Neuronal stem cell (in vitro differentiated cells): ENCODE results near the gene RPL21.
"Not testable (repeated sequence)": the region's sequence is repeated elsewhere in the genome, so short reads cannot be mapped to it uniquely, and the experiment has no call there.

Experiments
- DNase-seq: peaks from one replicate; pipeline ENCODE4 v3.0.0-alpha.2; 2013; ENCODE audit warnings: low spot score
- H2AFZ ChIP-seq: one replicate; pipeline ENCODE4 v1.6.1; 2013; ENCODE audit warnings: mild to moderate bottlenecking, low read length, inconsistent platforms
- H2AK5ac ChIP-seq: 2 replicates; pipeline ENCODE4 v1.6.1; 2013; ENCODE audit warnings: low read depth, mild to moderate bottlenecking, inconsistent platforms, low read length, moderate library complexity, mixed read lengths
- H2BK120ac ChIP-seq: 2 replicates; pipeline ENCODE4 v1.6.1; 2013; ENCODE audit warnings: low read depth, mild to moderate bottlenecking, inconsistent platforms, low read length, moderate library complexity, mixed read lengths
- H2BK12ac ChIP-seq: one replicate; pipeline ENCODE4 v1.6.1; 2013; ENCODE audit warnings: low read length, inconsistent platforms
- H2BK15ac ChIP-seq: 2 replicates; pipeline ENCODE4 v1.6.1; 2013; ENCODE audit warnings: mild to moderate bottlenecking, low read length, inconsistent platforms, mixed read lengths
- H2BK5ac ChIP-seq: one replicate; pipeline ENCODE4 v1.6.1; 2013; ENCODE audit warnings: inconsistent platforms, mild to moderate bottlenecking, low read length, moderate library complexity
- H3K14ac ChIP-seq: one replicate; pipeline ENCODE4 v1.6.1; 2013; ENCODE audit warnings: low read length, inconsistent platforms
- H3K18ac ChIP-seq: 2 replicates; pipeline ENCODE4 v1.6.1; 2013; ENCODE audit warnings: low read length, inconsistent platforms
- H3K23ac ChIP-seq: 2 replicates; pipeline ENCODE4 v1.6.1; 2013; ENCODE audit warnings: low read depth, mild to moderate bottlenecking, mixed read lengths, low read length, inconsistent platforms; ENCODE audit not compliant: poor library complexity
- H3K27ac ChIP-seq: replicated peaks from 3 replicates; pipeline ENCODE4 v1.5.1; 2013; ENCODE audit warnings: low read length, inconsistent platforms
- H3K27me3 ChIP-seq, 3 experiments: 2 replicates each; pipeline ENCODE4 v1.6.1; 2013; ENCODE audit warnings: low read length in 3 of 3, mild to moderate bottlenecking in 2 of 3, inconsistent platforms in 1 of 3, low read depth in 1 of 3, mixed read lengths in 1 of 3, moderate library complexity in 1 of 3; ENCODE audit not compliant: control insufficient read depth in 3 of 3, insufficient read depth in 3 of 3
- H3K36me3 ChIP-seq, 2 donors: replicated peaks in 1 of 2; 2 replicates each; pipeline ENCODE4 v1.6.1; 2013; ENCODE audit warnings: low read length in 2 of 2; ENCODE audit not compliant: control insufficient read depth in 2 of 2, insufficient read depth in 2 of 2
- H3K4ac ChIP-seq: 2 replicates; pipeline ENCODE4 v1.6.1; 2013; ENCODE audit warnings: inconsistent platforms, mild to moderate bottlenecking, low read length, moderate library complexity
- H3K4me1 ChIP-seq, 2 donors: 1 replicate in 1 of 2; 2 replicates in 1 of 2; pipeline ENCODE4 v1.6.1; 2013; ENCODE audit warnings: low read length in 2 of 2, low read depth in 1 of 2; ENCODE audit not compliant: control insufficient read depth in 2 of 2, insufficient read depth in 1 of 2
- H3K4me2 ChIP-seq: one replicate; pipeline ENCODE4 v1.6.1; 2013; ENCODE audit warnings: mild to moderate bottlenecking, low read length, inconsistent platforms; ENCODE audit not compliant: insufficient read depth, poor library complexity, severe bottlenecking
- H3K4me3 ChIP-seq, 2 donors: 2 replicates each; pipeline ENCODE4 v1.5.1; 2013; ENCODE audit warnings: low read length in 2 of 2, mild to moderate bottlenecking in 2 of 2, inconsistent platforms in 1 of 2, moderate library complexity in 1 of 2
- H3K79me1 ChIP-seq: one replicate; pipeline ENCODE4 v1.6.1; 2013; ENCODE audit warnings: low read depth, mild to moderate bottlenecking, inconsistent platforms, low read length, moderate library complexity
- H3K9ac ChIP-seq: one replicate; pipeline ENCODE4 v1.6.1; 2013; ENCODE audit warnings: mild to moderate bottlenecking, low read depth, low read length, inconsistent platforms; ENCODE audit not compliant: poor library complexity
- H3K9me3 ChIP-seq, 2 donors: replicated peaks in 1 of 2; 2 replicates each; pipeline versions ENCODE3 to v1.6.1; 2013; ENCODE audit warnings: low read length in 2 of 2, mild to moderate bottlenecking in 2 of 2, inconsistent platforms in 1 of 2, low read depth in 1 of 2, mixed read lengths in 1 of 2, moderate library complexity in 1 of 2; ENCODE audit not compliant: control insufficient read depth in 2 of 2, insufficient read depth in 1 of 2
- H4K8ac ChIP-seq: one replicate; pipeline ENCODE4 v1.6.1; 2013; ENCODE audit warnings: low read depth, mild to moderate bottlenecking, inconsistent platforms, low read length, moderate library complexity
- H4K91ac ChIP-seq: one replicate; pipeline ENCODE4 v1.6.1; 2013; ENCODE audit warnings: low read length, low read depth, mild to moderate bottlenecking, inconsistent platforms; ENCODE audit not compliant: poor library complexity
- WGBS, 2 donors: extraction: QIAGEN DNeasy Blood & Tissue Kit; methylation state at CpG; one replicate each; pipeline ENCODE4 v1.1.7; 2013; ENCODE audit warnings: missing lambda C conversion rate in 2 of 2, mixed read lengths in 1 of 2; ENCODE audit not compliant: insufficient read length in 2 of 2, insufficient replicate concordance in 1 of 2; ENCODE audit errors: extremely low coverage in 2 of 2; 5-methylcytosine and 5-hydroxymethylcytosine counted together

RPL21 gene

GRCh38 chr13:27217791-27218190 is 33.6 kb upstream of the RPL21 start:
- H3K4me2 ChIP-seq, H3K9ac ChIP-seq, H3K36me3 ChIP-seq, H3K27ac ChIP-seq, H3K79me1 ChIP-seq, H4K91ac ChIP-seq, H2BK15ac ChIP-seq, H3K23ac ChIP-seq, H2AK5ac ChIP-seq, H2BK5ac ChIP-seq, H3K14ac ChIP-seq, DNase-seq, H2BK120ac ChIP-seq, H3K4me3 ChIP-seq, H3K9me3 ChIP-seq, H4K8ac ChIP-seq, H2BK12ac ChIP-seq, H3K18ac ChIP-seq, H3K4me1 ChIP-seq, H2AFZ ChIP-seq, H3K27me3 ChIP-seq, H3K4ac ChIP-seq: not testable (repeated sequence)
- no CpG with 5 or more reads among the region's 2 CpGs for WGBS, 2 donors

DNA sequence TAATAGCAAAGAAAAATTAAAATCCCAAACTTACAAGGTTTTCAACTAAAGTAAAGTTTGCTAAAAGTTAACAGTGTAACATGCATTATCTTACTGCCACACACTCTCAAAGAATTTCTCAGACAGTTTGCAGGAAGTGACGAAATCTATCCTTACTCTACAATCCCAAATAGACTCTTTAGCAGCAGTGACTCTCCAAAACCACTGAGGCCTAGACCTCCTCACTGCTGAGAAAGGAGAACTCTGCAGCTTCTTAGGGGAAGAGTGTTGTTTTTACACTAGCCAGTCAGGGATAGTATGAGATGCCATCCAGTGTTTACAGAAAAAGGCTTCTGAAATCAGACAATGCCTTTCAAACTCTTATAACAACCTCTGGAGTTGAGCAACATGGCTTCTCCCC is 32.5 kb upstream of the RPL21 start:
- not testable (repeated sequence) for H3K4ac ChIP-seq, H3K23ac ChIP-seq, H3K36me3 ChIP-seq, H2BK120ac ChIP-seq, H2BK15ac ChIP-seq, H2AK5ac ChIP-seq, H2BK5ac ChIP-seq, H2AFZ ChIP-seq, H3K27ac ChIP-seq, H3K9ac ChIP-seq, H2BK12ac ChIP-seq, H3K79me1 ChIP-seq, H3K18ac ChIP-seq, H3K14ac ChIP-seq, H3K4me3 ChIP-seq, H3K27me3 ChIP-seq, H4K8ac ChIP-seq, H4K91ac ChIP-seq, H3K9me3 ChIP-seq, H3K4me2 ChIP-seq, DNase-seq, H3K4me1 ChIP-seq
- no CpG with 5 or more reads among the region's 1 CpG for WGBS, 2 donors

- peaks cover 0 to 4% of the 10 kb centered on the region in 2 donors for H3K9me3 ChIP-seq
- no peak overlapping the region for H2AK5ac ChIP-seq
- no peak overlapping the region for H3K18ac ChIP-seq
- no peak overlapping the region for H2BK5ac ChIP-seq
- H2AFZ ChIP-seq, result no peak overlapping the region
- H4K8ac ChIP-seq, result no peak overlapping the region
- H3K27ac ChIP-seq, result no peak overlapping the region
- H3K79me1 ChIP-seq, result no peaks in the 10 kb centered on the region
- no peak overlapping the region for H3K4me2 ChIP-seq
- H3K9ac ChIP-seq, result no peak overlapping the region
- H2BK120ac ChIP-seq, result no peak overlapping the region
- no peak overlapping the region for H2BK15ac ChIP-seq
- H4K91ac ChIP-seq, result no peak overlapping the region
- H3K4ac ChIP-seq, result no peak overlapping the region
- H3K27me3 ChIP-seq, result no peaks in the 10 kb centered on the region
- DNase-seq, result no peak
- no peaks in the 10 kb centered on the region for H3K36me3 ChIP-seq
- H3K14ac ChIP-seq, result no peak overlapping the region
- no peak overlapping the region for H2BK12ac ChIP-seq
- no CpG with 5 or more reads among the region's 19 CpGs for WGBS, 2 donors
- H3K4me3 ChIP-seq, result no peak overlapping the region
- no peak overlapping the region for H3K23ac ChIP-seq
- no peaks in the 10 kb centered on the region for H3K4me1 ChIP-seq
Measured at GRCh38 chr13:27219611-27220010, 31.7 kb upstream of the RPL21 start.

- H3K4me3 ChIP-seq, DNase-seq, H4K8ac ChIP-seq, H3K23ac ChIP-seq, H2BK12ac ChIP-seq, H2AK5ac ChIP-seq, H3K4me2 ChIP-seq, H3K9me3 ChIP-seq, H3K36me3 ChIP-seq, H3K4me1 ChIP-seq, H3K79me1 ChIP-seq, H4K91ac ChIP-seq, H3K9ac ChIP-seq, H3K27ac ChIP-seq, H3K4ac ChIP-seq, H2BK15ac ChIP-seq, H3K18ac ChIP-seq, H3K14ac ChIP-seq, H2AFZ ChIP-seq, H3K27me3 ChIP-seq, H2BK5ac ChIP-seq, H2BK120ac ChIP-seq: not testable (repeated sequence)
- WGBS, 2 donors, result no CpG with 5 or more reads among the region's 2 CpGs
Measured at GRCh38 chr13:27222100-27222499, 29.3 kb upstream of the RPL21 start.
